Subcutaneous adipose tissue (tissue), 4 donors: ENCODE results near the gene ATP2B2. TPM values are rescaled to one million over a fixed set of nuclear protein-coding genes. Genes with fewer than 3 reads are reported as not detected.

Experiments used
- total RNA-seq, 4 donors: library from RNA; depleted of rRNA; stranded (reverse); fragments of >200 nt; gene quantifications; one replicate each; pipeline ENCODE4 v1.1.0, GENCODE V29; 2016
- TF ChIP-seq, protein P1 (sequence below): fragments of 450-650 bp; IDR thresholded peaks from one replicate; pipeline ENCODE4 v1.5.1; 2016; ENCODE audit warnings: low read depth, mild to moderate bottlenecking, control low read depth, antibody characterized with exemption, moderate library complexity

ATP2B2 gene
- total RNA-seq, 4 donors from 2014 or later: 0.34 to 0.44 TPM; not detected in 2

DNA sequence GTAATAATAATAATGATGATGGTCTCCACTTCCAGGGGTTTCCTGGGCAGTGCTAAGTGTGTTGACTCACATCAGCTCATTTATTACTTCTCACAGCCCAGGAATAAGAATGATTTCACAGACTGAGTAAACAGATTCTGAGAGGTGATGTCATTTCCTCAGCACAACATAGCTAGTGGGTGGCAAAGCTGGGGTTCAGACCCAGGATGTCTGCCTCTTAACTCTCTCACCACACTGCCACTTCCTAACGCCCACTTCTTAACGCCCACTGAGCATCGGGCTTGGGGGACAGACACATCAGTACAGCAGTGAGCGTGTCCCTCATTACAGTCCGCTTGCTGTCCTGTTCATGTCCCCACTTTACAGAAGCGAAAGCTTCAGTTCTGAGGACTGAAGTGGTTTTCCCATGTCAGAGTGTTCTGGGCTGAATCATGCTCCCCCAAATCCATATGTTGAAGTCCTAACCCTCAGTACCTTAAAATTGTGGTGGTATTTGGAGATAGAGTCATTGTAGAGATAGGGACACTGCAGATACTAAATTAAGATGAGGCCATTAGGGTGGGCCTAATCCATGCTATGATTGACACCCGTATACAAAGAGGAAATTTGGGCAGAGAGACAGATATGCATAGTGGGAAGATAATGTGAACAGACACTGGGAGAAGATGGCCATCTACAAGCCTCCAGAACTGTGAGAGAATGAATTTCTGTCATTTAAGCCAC, 68.0 kb downstream of the ATP2B2 start:
- TF ChIP-seq, protein P1, sequence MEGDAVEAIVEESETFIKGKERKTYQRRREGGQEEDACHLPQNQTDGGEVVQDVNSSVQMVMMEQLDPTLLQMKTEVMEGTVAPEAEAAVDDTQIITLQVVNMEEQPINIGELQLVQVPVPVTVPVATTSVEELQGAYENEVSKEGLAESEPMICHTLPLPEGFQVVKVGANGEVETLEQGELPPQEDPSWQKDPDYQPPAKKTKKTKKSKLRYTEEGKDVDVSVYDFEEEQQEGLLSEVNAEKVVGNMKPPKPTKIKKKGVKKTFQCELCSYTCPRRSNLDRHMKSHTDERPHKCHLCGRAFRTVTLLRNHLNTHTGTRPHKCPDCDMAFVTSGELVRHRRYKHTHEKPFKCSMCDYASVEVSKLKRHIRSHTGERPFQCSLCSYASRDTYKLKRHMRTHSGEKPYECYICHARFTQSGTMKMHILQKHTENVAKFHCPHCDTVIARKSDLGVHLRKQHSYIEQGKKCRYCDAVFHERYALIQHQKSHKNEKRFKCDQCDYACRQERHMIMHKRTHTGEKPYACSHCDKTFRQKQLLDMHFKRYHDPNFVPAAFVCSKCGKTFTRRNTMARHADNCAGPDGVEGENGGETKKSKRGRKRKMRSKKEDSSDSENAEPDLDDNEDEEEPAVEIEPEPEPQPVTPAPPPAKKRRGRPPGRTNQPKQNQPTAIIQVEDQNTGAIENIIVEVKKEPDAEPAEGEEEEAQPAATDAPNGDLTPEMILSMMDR: no peak

DNA sequence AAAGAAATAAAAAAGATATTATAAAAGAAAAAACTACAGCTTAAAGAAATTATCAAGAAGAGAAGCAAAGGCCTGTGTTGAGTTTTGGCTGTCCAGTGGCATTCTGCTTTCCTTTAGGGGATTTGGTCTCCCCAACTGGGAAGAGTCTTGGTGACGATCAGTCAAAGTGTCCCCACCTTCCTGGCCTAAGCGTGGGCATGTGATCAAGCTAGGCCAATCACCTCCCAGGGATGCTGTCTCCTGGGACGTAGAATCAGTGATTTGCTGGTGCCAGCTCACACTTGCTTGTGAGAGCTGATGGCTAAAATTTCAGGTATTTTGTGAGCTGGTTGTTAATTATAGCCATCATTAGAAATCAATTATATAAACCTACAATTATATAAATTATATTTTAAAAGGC, 69.5 kb downstream of the ATP2B2 start:
- TF ChIP-seq, protein P1: no peak

DNA sequence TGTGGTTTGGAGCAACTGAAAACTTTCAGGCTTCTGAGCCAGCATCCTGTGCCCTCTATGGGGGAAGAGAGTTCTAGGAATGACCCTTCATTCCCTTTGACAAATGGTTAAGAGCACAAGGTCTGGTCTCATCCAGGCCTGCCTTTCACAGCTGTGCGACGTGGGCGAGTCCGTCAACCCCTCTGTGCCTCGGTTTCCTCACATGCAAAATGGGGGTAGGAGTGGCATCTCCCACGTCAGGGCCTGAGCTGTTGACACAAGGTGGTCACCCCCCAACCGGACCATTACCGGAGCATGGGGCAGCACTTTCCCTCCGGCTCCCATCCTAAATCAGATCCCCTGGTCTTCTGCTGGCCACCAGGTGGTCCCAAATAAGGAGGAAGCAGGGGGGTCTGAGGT, 70.4 kb downstream of the ATP2B2 start:
- TF ChIP-seq, protein P1: no peak

DNA sequence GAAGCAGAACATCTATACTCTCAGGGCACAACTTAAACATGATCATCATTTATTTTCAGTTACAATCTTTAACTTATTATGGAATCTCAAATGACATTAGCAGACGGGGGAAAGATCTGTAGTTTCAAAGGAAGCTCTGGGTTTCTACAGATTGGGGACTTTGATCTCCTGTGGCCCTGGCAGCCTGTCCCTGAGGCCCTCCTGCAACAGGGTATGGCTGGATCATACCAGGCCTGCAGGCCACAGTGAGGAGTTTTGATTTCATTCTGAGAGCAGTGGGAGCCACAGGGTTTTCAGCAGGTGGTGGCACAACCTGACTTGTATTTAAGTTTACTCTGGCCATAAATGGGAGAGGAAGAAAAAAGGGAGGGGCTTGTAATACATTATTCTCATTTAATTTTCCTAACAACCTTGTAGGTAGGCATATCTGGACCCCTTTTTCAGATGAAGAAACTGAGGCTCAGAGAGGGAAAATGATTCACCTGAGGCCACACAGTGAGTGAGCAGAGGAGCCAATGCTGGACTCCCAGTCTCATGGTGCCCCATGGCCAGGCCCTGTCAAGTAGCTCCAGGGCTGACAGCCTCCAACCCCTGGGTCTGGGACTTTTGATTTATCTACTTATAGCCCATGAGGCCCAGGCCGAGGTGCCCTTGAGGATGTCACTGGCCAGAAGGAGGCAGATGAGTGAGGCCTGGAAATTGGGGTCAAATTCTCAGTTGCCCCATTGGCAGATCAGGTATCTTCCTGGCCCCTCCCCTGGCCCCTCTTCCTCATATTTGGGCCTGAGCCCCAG, 71.0 kb downstream of the ATP2B2 start:
- TF ChIP-seq, protein P1: no peak

DNA sequence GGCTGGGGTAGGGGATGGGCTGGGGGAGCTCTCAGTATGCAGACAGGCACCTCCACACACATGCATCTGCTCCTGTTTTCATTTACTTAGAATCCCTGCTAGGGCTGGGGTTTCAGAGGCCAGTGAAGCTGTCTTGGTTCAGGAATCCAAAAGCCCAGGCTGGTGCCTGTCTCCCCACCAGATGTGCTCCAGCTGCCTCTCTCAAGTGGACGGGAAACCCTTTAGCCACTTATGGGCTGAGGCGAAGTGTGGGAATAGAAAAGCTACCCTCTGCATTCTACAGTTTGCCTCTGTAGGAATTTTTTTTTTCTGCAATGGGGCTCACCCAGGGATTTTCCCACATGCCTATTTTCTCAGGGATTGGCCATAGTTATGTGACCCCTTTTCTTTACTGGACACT, 72.5 kb downstream of the ATP2B2 start:
- TF ChIP-seq, protein P1: no peak

DNA sequence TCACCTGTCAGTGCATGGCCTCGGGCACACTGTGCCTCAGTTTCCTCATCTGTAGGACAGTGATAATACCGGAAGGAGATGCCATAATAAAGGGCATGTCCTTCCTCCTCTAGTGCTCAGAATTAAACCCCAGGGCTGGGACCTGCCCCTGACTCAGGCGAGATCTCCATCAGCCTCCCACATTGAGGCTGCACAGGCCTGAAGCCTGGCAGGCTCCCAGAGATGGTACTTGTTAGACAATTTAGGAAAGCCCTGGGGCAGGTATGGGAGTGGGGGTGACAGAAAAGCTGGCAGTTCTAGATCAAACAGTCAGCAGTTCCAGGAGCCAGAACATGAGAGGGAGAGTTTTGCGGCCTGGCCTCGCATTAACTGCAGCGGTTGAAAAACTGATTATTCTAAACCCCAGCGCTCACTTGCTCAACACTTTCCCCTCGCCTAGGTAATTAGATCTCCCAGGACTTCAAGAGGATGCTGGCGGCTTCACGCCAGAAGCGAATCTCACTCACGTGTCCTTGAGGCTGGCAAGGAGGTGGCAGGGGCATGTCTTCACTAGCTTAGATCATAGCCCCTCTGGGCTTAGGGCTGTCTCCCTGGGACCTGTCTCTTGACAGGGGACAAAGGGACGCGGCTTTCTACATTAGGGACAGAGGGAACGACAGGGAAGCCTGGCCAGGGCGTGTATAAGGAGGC, 73.1 kb downstream of the ATP2B2 start:
- TF ChIP-seq, protein P1: no peak

DNA sequence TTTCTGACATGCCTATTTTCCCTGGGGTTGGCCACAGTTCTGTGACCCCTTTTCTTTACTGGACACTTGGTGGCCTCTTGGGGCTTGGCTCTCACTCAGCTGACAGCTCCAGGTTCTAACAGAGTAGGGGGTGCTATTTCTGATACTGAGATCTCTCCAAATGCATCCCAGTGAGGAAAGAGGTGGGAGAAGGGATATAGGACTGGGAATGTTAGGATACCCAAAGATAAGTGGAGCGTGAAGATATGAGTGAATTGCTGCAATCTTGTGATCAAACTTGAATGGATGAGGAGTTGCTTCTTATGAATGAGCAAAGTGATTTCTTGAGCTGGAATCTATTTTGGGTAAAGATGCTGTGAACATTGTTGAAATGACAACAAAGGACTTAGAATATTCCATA, 74.6 kb downstream of the ATP2B2 start:
- TF ChIP-seq, protein P1: no peak
